Activated CD4-positive, alpha-beta T cell treated with anti-CD3 and anti-CD28 coated beads for 36 hours (primary cell): ENCODE results near the gene ETV6. TPM values are rescaled to one million over a fixed set of nuclear protein-coding genes. Genes with fewer than 3 reads are reported as not detected.
A peak's percentile ranks its signal among the peaks of the same experiment; 100 is the strongest.

Experiments
- ATAC-seq: fragments of 200-7000 bp; cut with Tn5 transposase; one replicate; pipeline ENCODE4 v1.10.0; 2021; ENCODE audit warnings: mild to moderate bottlenecking, moderate library complexity
- CTCF ChIA-PET: fragments of 350-600 bp; sonication (Branson Sonifier 250); formaldehyde crosslinking; loops from one replicate; lab custom pipeline; 2021; ENCODE audit warnings: antibody characterized with exemption; lab: Charles Lee
- POLR2A ChIA-PET: fragments of 350-600 bp; sonication (Branson Sonifier 250); formaldehyde crosslinking; loops from one replicate; lab custom pipeline; 2021; ENCODE audit warnings: antibody characterized with exemption, inconsistent platforms; lab: Charles Lee
- DNase-seq: peaks from one replicate; pipeline ENCODE4 v3.0.0-alpha.2; 2020
- H3K27ac Mint-ChIP-seq: one replicate; pipeline ENCODE4 v1.8.0; 2021; ENCODE audit warnings: mixed read lengths
- H3K27me3 Mint-ChIP-seq: one replicate; pipeline ENCODE4 v1.8.0; 2021; ENCODE audit warnings: mixed read lengths
- H3K36me3 Mint-ChIP-seq: one replicate; pipeline ENCODE4 v1.8.0; 2021; ENCODE audit warnings: low read depth, mixed read lengths
- H3K4me1 Mint-ChIP-seq: one replicate; pipeline ENCODE4 v1.8.0; 2021; ENCODE audit warnings: mixed read lengths
- H3K4me3 Mint-ChIP-seq: one replicate; pipeline ENCODE4 v1.8.0; 2021; ENCODE audit warnings: mild to moderate bottlenecking, moderate library complexity, mixed read lengths
- H3K9me3 Mint-ChIP-seq: one replicate; pipeline ENCODE4 v1.8.0; 2021; ENCODE audit warnings: low read depth, mixed read lengths
- intact Hi-C, 2 experiments: fragments of 100-400 bp; cut with DNase I in 1 of 2; cut with micrococcal nuclease in 1 of 2; formaldehyde crosslinking; loops; one replicate each; pipeline versions ENCODE4 v1.14.2 to v1.15.1; 2022 to 2024; cut with DNase I, micrococcal nuclease
- total RNA-seq, 2 experiments: library from RNA; stranded (reverse); gene quantifications; one replicate each; pipeline ENCODE4 v1.2.3, GENCODE V29; 2021

Gene ETV6
- total RNA-seq, 2 experiments from 2014 or later, result 53.5 to 56.7 TPM

GRCh38 chr12:11756523-11756922, 107.0 kb downstream of the ETV6 start:
- no peaks in the 10 kb centered on the region for H3K27me3 Mint-ChIP-seq
- POLR2A ChIA-PET, result interaction anchor here (0.7 kb wide), 1 partner anchor 1029 kb away, joined by 5 read pairs; no protein-coding TSS in a partner anchor
- CTCF ChIA-PET, result interaction anchor here (1.4 kb wide), 1 partner anchor 9 kb away, joined by 4 read pairs; no protein-coding TSS in a partner anchor
- no peaks in the 10 kb centered on the region for H3K9me3 Mint-ChIP-seq
- H3K4me1 Mint-ChIP-seq, result peaks cover 35% of the 10 kb centered on the region
- DNase-seq (no peak), ATAC-seq (no peak)
- no peak overlapping the region for H3K4me3 Mint-ChIP-seq
- peaks cover 58% of the 10 kb centered on the region for H3K36me3 Mint-ChIP-seq
- no peak overlapping the region for H3K27ac Mint-ChIP-seq
- intact Hi-C loops, result no loop called here

- H3K4me1 Mint-ChIP-seq, result peaks cover 39% of the 10 kb centered on the region
- ATAC-seq (no peak), DNase-seq (no peak)
- ChIA-PET POLR2A (no interaction called here), CTCF (interaction anchor here (1.0 to 1.1 kb wide), 2 partner anchors 10 to 176 kb away, joined by 3 read pairs; no protein-coding TSS in a partner anchor)
- intact Hi-C loops, result no loop called here
- H3K27me3 Mint-ChIP-seq, result no peaks in the 10 kb centered on the region
- H3K4me3 Mint-ChIP-seq, result no peak overlapping the region
- H3K27ac Mint-ChIP-seq, result no peak overlapping the region
- H3K9me3 Mint-ChIP-seq, result no peaks in the 10 kb centered on the region
- peaks cover 52% of the 10 kb centered on the region for H3K36me3 Mint-ChIP-seq
Measured at GRCh38 chr12:11757095-11757494, 107.6 kb downstream of the ETV6 start.

GRCh38 chr12:11757531-11757930, 108.1 kb downstream of the ETV6 start:
- peaks cover 49% of the 10 kb centered on the region for H3K36me3 Mint-ChIP-seq

GRCh38 chr12:11758087-11758486, 108.6 kb downstream of the ETV6 start:
- H3K4me1 Mint-ChIP-seq, result peaks cover 44% of the 10 kb centered on the region
- DNase-seq, result no peak
- POLR2A ChIA-PET, result interaction anchor here (1.1 kb wide), 1 partner anchor 108 kb away, joined by 5 read pairs; no protein-coding TSS in a partner anchor
- no peak overlapping the region for H3K4me3 Mint-ChIP-seq
- H3K9me3 Mint-ChIP-seq, result no peaks in the 10 kb centered on the region
- intact Hi-C loops, result no loop called here
- CTCF ChIA-PET, result interaction anchor here (0.8 to 1.3 kb wide), 5 partner anchors 14 to 1032 kb away, joined by 3 to 9 read pairs (median 3); no protein-coding TSS in a partner anchor
- peaks cover 46% of the 10 kb centered on the region for H3K36me3 Mint-ChIP-seq
- no peak for ATAC-seq
- H3K27ac Mint-ChIP-seq, result no peak overlapping the region
- no peaks in the 10 kb centered on the region for H3K27me3 Mint-ChIP-seq

More at GRCh38 chr12:11757531-11757930, 108.1 kb downstream of the ETV6 start:
- intact Hi-C loops, result no loop called here
- Mint-ChIP-seq H3K27me3 (no peaks in the 10 kb centered on the region), H3K27ac (no peak overlapping the region), H3K4me3 (no peak overlapping the region), H3K9me3 (no peaks in the 10 kb centered on the region), H3K4me1 (peaks cover 41% of the 10 kb centered on the region)
- ATAC-seq (no peak), DNase-seq (no peak)
- ChIA-PET CTCF (interaction anchor here (1.0 to 1.2 kb wide), 4 partner anchors 10 to 275 kb away, joined by 3 to 9 read pairs (median 4); no protein-coding TSS in a partner anchor), POLR2A (no interaction called here)

GRCh38 chr12:11758510-11759493, 109.3 kb downstream of the ETV6 start:
- Mint-ChIP-seq H3K9me3 (no peaks in the 10 kb centered on the region), H3K27ac (peak overlapping the region; percentile 59), H3K4me1 (peaks cover 51% of the 10 kb centered on the region), H3K4me3 (no peak overlapping the region), H3K27me3 (no peaks in the 10 kb centered on the region), H3K36me3 (peaks cover 43% of the 10 kb centered on the region)
- CTCF ChIA-PET, result interaction anchor here (0.6 to 1.5 kb wide), 7 partner anchors 13 to 1033 kb away, joined by 3 to 9 read pairs (median 3); no protein-coding TSS in a partner anchor
- DNase-seq (peak; percentile 58), ATAC-seq (no peak)
- intact Hi-C loops, result no loop called here
- POLR2A ChIA-PET, result interaction anchor here (0.6 to 1.1 kb wide), 6 partner anchors 20 to 424 kb away, joined by 3 to 6 read pairs (median 4); no protein-coding TSS in a partner anchor

- ChIA-PET CTCF (interaction anchor here (1.5 kb wide), 1 partner anchor 12 kb away, joined by 4 read pairs; no protein-coding TSS in a partner anchor), POLR2A (interaction anchor here (1.1 kb wide), 1 partner anchor 32 kb away, joined by 5 read pairs; no protein-coding TSS in a partner anchor)
- intact Hi-C loops, result no loop called here
- Mint-ChIP-seq H3K27me3 (no peaks in the 10 kb centered on the region), H3K4me3 (no peak overlapping the region), H3K27ac (peak overlapping the region; percentile 26), H3K9me3 (no peaks in the 10 kb centered on the region), H3K36me3 (peaks cover 38% of the 10 kb centered on the region), H3K4me1 (peaks cover 57% of the 10 kb centered on the region)
- DNase-seq (no peak), ATAC-seq (no peak)
Measured at GRCh38 chr12:11759494-11759878, 110.0 kb downstream of the ETV6 start.

- H3K36me3 Mint-ChIP-seq, result peaks cover 36% of the 10 kb centered on the region
- POLR2A ChIA-PET, result interaction anchor here (1.1 kb wide), 1 partner anchor 33 kb away, joined by 5 read pairs; no protein-coding TSS in a partner anchor
- no peak for DNase-seq
- intact Hi-C loops, result loop anchor here in 1 of 2 experiments (10.0 kb wide), 1 partner anchor 955 kb away; the partner anchor contains the start of gene CDKN1B
- no peak for ATAC-seq
- no peaks in the 10 kb centered on the region for H3K27me3 Mint-ChIP-seq
- no peak overlapping the region for H3K27ac Mint-ChIP-seq
- H3K4me1 Mint-ChIP-seq, result peaks cover 61% of the 10 kb centered on the region
- CTCF ChIA-PET, result interaction anchor here (0.9 to 1.5 kb wide), 2 partner anchors 12 to 19 kb away, joined by 3 to 4 read pairs; no protein-coding TSS in a partner anchor
- no peaks in the 10 kb centered on the region for H3K9me3 Mint-ChIP-seq
- no peak overlapping the region for H3K4me3 Mint-ChIP-seq
Measured at GRCh38 chr12:11759899-11760298, 110.4 kb downstream of the ETV6 start.

GRCh38 chr12:11761869-11762567, 112.5 kb downstream of the ETV6 start:
- ChIA-PET CTCF (interaction anchor here (0.7 to 3.0 kb wide), 10 partner anchors 10 to 270 kb away, joined by 3 to 17 read pairs (median 4); no protein-coding TSS in a partner anchor), POLR2A (interaction anchor here (0.6 to 2.1 kb wide), 12 partner anchors 10 to 798 kb away, joined by 3 to 20 read pairs (median 5); partner anchors contain the start of gene ETV6)
- Mint-ChIP-seq H3K4me3 (no peak overlapping the region), H3K9me3 (no peaks in the 10 kb centered on the region), H3K4me1 (peaks cover 83% of the 10 kb centered on the region), H3K27ac (peak overlapping the region; percentile 79), H3K27me3 (no peaks in the 10 kb centered on the region), H3K36me3 (peaks cover 27% of the 10 kb centered on the region)
- intact Hi-C loops, result loop anchor here (1.0 to 10.0 kb wide), 4 partner anchors 9 to 953 kb away; partner anchors contain the start of gene CDKN1B (in 1 of the 2)
- no peak for DNase-seq
- ATAC-seq, result no peak

- ChIA-PET POLR2A (interaction anchor here (0.6 to 2.1 kb wide), 14 partner anchors 9 to 1444 kb away, joined by 3 to 20 read pairs (median 4); partner anchors contain the start of gene ETV6), CTCF (interaction anchor here (0.6 to 3.0 kb wide), 19 partner anchors 9 to 270 kb away, joined by 3 to 17 read pairs (median 3); no protein-coding TSS in a partner anchor)
- H3K9me3 Mint-ChIP-seq, result no peaks in the 10 kb centered on the region
- peak; percentile 28 for ATAC-seq
- no peak for DNase-seq
- H3K27ac Mint-ChIP-seq, result peak overlapping the region; percentile 79
- peaks cover 90% of the 10 kb centered on the region for H3K4me1 Mint-ChIP-seq
- H3K36me3 Mint-ChIP-seq, result peaks cover 25% of the 10 kb centered on the region
- H3K4me3 Mint-ChIP-seq, result no peak overlapping the region
- intact Hi-C loops, result loop anchor here (1.0 to 10.0 kb wide), 4 partner anchors 8 to 952 kb away; partner anchors contain the start of gene CDKN1B (in 1 of the 2)
- H3K27me3 Mint-ChIP-seq, result no peaks in the 10 kb centered on the region
Measured at GRCh38 chr12:11762723-11763326, 113.4 kb downstream of the ETV6 start.
